IgD-negative memory B cell (primary cell): ENCODE results near the gene TENM3. TPM values are rescaled to one million over a fixed set of nuclear protein-coding genes. Genes with fewer than 3 reads are reported as not detected.

ENCODE experiments used
- H3K27ac Mint-ChIP-seq, 3 donors: one replicate each; pipeline ENCODE4 v1.8.0; 2020 to 2022; ENCODE audit warnings: mild to moderate bottlenecking in 3 of 3, mixed read lengths in 3 of 3, moderate library complexity in 1 of 3
- H3K27me3 Mint-ChIP-seq: one replicate; pipeline ENCODE4 v1.8.0; 2021; ENCODE audit warnings: mixed read lengths
- H3K36me3 Mint-ChIP-seq: one replicate; pipeline ENCODE4 v1.8.0; 2020; ENCODE audit warnings: mild to moderate bottlenecking, mixed read lengths
- H3K4me1 Mint-ChIP-seq, 3 donors: one replicate each; pipeline ENCODE4 v1.8.0; 2020 to 2022; ENCODE audit warnings: mixed read lengths in 3 of 3, mild to moderate bottlenecking in 1 of 3
- H3K4me3 Mint-ChIP-seq, 4 donors: one replicate each; pipeline ENCODE4 v1.8.0; 2020 to 2022; ENCODE audit warnings: mild to moderate bottlenecking in 4 of 4, mixed read lengths in 4 of 4, moderate library complexity in 3 of 4
- H3K9me3 Mint-ChIP-seq, 3 donors: one replicate each; pipeline ENCODE4 v1.8.0; 2020 to 2021; ENCODE audit warnings: mixed read lengths in 3 of 3, mild to moderate bottlenecking in 1 of 3
- polyA plus RNA-seq: library from polyadenylated mRNA; unstranded; fragments of 300-500 nt; fragmentation: Illumina TruSeq; gene quantifications from one replicate; pipeline ENCODE4 v1.2.3, GENCODE V29; 2021

TENM3 gene
- polyA plus RNA-seq, 1 donor from 2014 or later: not detected

DNA sequence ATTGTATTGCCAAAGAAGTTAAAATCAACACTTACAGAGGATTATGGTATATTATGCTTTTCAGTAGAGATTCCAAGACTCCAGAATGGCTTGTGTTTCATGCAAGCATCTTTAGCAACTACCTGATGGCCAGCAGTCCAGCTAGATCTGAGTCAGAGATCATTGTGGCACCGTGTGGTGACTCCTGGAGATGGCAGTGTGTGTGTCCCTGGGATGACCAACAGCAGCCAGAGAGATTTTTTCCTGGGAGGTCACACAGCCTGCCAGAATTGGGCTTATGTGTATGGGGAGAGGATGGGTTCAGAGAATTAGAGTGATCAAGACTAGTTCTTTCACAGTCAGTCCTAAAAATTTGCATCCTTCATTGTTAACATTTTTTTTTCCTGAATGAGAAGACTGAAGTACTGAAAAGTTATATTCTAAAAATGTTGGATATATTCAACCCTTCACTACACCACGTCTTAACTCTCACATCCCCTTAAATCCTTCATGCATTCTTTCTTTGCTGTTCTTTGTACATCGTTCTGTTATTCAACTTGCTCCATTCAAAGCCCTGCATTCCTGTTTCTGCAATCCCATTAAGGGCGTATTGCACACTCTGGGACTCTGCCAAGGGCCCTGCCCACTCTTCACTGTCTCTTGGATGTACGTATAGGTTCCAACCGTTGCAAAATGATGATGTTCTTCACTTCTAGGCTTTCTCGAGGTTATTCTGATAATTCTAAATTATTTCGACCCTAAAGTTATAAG is 12.4 kb downstream of the TENM3 start:
- Mint-ChIP-seq H3K27me3 (no peaks in the 10 kb centered on the region), H3K4me1 (no peaks in the 10 kb centered on the region), H3K9me3 (peaks cover 5 to 9% (median 7%) of the 10 kb centered on the region in 3 donors), H3K36me3 (no peaks in the 10 kb centered on the region), H3K4me3 (no peak overlapping the region), H3K27ac (no peak overlapping the region)

DNA sequence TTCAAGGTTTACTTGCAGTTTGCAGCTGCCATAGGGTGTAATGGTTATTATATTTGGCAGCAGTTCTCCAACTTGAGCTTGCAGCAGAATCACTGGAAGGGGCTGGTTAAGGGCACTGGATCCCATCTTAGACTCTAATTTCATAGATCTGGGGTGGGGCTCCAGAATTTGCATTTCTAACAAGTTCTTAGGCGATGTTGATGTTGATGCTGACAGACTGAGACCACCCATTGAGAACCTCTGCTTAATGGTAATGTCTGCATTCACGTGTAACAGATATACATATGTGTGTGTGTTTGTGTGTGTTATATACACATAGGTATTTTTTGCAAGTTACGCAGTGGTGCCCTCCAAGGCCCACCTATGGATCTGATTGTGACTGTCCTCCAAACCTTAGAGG is 13.8 kb downstream of the TENM3 start:
- no peak overlapping the region for H3K4me3 Mint-ChIP-seq
- no peaks in the 10 kb centered on the region for H3K27me3 Mint-ChIP-seq
- peaks cover 5 to 9% (median 7%) of the 10 kb centered on the region in 3 donors for H3K9me3 Mint-ChIP-seq
- H3K4me1 Mint-ChIP-seq: no peaks in the 10 kb centered on the region
- H3K36me3 Mint-ChIP-seq: no peaks in the 10 kb centered on the region
- H3K27ac Mint-ChIP-seq: no peak overlapping the region

DNA sequence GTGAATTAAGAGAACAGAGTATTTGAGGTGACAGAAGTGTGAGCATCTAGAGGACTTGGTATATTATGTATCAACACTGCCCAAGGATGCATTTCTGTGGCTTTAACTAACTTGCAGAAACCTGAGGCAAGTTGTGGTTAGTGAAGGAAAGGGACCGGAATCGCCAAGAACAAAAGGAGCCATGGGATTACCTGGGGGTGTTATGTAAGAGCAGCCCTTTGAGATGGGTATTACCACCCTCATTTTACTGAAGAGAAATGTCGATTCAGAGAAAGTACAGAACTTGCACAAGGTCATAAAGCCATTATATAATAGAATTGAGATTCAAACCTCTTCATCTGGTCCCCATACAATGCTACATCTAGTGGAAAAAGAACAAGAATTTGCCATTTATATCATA is 14.3 kb downstream of the TENM3 start:
- Mint-ChIP-seq H3K4me1 (no peaks in the 10 kb centered on the region), H3K4me3 (no peak overlapping the region), H3K9me3 (peaks cover 5 to 11% (median 7%) of the 10 kb centered on the region in 3 donors), H3K27ac (no peak overlapping the region), H3K27me3 (no peaks in the 10 kb centered on the region), H3K36me3 (no peaks in the 10 kb centered on the region)

DNA sequence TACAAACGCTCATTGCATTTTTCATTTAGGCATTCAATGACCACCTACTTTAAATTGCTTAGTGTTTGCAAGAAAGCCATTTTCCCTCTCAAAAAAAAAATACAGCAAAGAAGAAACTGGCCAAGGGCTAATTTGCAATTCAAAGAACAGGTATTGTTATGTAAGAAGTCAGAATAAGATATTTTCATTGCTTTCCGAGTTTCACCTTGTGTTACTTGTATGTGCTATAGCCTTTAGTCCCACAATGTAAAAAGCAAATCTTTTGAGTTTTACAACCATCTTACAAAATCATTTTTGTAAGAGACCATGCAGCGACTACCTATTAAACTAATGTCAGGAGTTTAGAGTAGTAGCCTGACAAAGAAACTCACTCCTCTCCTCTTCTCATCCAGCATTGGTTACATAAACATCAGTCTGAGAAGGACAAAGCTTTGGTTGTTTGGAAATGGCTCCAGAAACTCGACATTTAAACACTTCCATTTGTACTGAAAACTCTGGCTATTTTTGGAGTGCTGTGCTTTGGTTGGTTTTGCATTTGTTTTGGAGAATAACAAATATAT is 15.3 kb downstream of the TENM3 start:
- Mint-ChIP-seq H3K36me3 (no peaks in the 10 kb centered on the region), H3K4me3 (no peak overlapping the region), H3K27me3 (no peaks in the 10 kb centered on the region), H3K4me1 (no peaks in the 10 kb centered on the region), H3K27ac (no peak overlapping the region), H3K9me3 (peaks cover 5 to 11% (median 7%) of the 10 kb centered on the region in 3 donors)

DNA sequence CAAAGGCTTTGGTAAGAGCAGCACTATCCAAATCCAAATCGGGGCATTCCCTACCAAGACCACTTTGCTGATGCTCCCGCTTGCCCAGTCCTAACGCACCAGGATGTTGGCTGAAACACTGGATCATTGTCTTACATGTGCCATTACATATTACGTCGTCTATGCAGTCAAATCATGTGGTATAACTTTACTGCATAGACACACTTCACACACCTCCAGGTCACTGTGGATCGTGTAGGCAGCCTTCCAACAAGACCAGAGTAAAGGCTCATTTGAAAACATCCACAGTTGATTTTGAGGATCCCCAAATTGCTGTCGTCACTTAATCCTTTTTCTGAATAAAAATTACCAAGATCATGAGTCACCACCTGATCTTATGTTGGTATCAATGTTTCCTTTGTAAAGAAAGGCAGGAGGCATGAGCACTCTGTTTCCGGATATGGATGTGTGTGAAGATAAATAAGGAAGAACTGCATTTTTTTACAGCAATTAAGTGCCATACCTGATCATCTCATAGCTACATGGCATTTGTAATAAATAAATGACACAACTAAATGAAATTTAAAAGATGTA is 18.5 kb downstream of the TENM3 start:
- Mint-ChIP-seq H3K4me3 (no peak overlapping the region), H3K9me3 (peaks cover 2 to 11% (median 5%) of the 10 kb centered on the region in 3 donors), H3K27me3 (no peaks in the 10 kb centered on the region), H3K27ac (no peak overlapping the region), H3K36me3 (no peaks in the 10 kb centered on the region), H3K4me1 (no peaks in the 10 kb centered on the region)

DNA sequence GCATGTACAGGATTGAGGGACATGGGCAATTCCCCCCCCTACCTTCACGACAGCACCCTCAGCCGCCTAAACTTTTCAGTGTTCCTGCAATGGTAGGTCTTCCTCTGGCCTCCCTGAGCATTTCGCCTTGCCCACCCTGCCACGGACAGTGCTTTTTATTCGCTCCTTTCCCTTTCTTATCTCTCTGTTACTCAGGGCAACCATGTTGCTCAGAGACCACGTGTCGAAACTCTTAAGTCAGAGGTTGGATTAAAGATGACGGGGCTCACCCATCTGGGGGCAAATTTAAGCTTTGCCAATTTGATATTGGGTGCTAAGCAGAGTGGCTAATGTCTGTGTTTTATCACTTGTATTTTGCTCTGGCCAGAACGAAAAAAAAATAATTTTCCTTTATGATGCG is 20.4 kb downstream of the TENM3 start:
- H3K9me3 Mint-ChIP-seq: peaks cover 0 to 7% (median 2%) of the 10 kb centered on the region in 3 donors
- H3K4me1 Mint-ChIP-seq: no peaks in the 10 kb centered on the region
- H3K4me3 Mint-ChIP-seq: no peak overlapping the region
- H3K27me3 Mint-ChIP-seq: no peaks in the 10 kb centered on the region
- H3K27ac Mint-ChIP-seq: no peak overlapping the region
- no peaks in the 10 kb centered on the region for H3K36me3 Mint-ChIP-seq

DNA sequence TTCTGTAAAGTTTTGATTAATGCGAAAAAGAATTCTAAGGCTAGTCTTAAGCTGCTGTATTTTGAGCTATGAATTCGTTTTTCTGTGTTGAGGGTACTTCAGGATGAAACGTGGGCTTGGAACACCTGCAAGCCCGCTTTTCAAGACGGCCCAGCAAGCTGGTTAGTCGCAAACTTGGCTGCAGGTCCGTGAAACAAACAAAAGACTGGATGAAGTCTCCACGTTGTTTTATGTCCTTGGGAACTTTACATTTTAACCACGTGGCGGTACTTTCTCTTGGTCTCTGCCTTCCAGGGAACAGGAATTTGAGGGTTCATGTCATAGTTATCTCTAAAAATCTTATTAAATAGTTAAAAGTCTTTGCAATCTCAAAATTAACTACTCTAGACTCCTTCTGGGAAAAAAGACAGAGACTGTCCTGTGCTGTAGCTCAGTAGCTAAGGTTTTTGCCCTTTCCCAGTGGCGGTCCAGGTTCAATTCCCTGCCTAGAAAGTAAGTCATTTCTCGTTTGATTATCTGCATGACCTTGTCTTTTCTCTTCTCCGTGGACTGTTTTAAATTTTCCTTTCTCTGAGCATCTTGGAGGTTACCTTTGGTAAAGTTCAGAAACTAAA is 21.0 kb downstream of the TENM3 start:
- Mint-ChIP-seq H3K36me3 (no peaks in the 10 kb centered on the region), H3K9me3 (peaks cover 0 to 7% (median 2%) of the 10 kb centered on the region in 3 donors), H3K27ac (no peak overlapping the region), H3K27me3 (no peaks in the 10 kb centered on the region), H3K4me1 (no peaks in the 10 kb centered on the region), H3K4me3 (no peak overlapping the region)

DNA sequence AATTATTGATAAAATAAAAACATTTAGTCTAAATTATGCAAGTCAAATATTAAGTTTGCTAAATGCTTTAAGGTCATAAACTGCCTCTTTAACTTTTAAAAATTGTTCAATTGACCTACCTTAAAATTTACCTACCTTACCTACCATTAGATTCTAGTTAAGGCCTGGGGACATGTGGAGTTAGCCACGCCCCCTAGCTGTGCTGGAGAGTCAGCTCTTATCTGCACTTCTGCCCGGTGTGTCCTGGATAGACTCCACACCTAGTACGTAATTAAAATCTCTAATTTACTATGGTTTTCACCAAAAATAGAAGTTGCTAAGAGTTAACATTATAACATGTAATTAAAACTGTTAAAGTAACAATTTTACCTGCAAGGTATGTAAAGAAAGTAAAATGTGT is 22.7 kb downstream of the TENM3 start:
- H3K27ac Mint-ChIP-seq: no peak overlapping the region
- H3K9me3 Mint-ChIP-seq: peaks cover 0 to 3% (median 0%) of the 10 kb centered on the region in 3 donors

DNA sequence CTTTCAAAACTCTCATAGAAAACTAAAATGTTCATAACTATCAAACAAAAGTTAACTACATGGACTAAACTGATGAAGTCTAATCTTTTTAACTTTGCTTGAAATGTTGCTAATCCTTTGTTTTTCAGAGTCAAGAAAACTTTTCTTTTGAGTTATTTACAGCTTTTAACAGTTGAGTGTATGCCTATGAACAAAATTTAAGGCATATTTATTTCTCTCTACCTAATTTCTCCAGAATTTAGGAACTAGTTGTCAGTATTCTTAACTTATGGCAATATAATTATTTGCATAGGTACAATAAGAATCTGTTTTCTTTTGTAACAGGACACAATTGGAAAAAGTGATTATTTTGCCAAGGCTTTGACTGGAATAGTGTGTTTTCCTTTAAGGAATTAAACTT is 23.8 kb downstream of the TENM3 start:
- peaks cover 0 to 2% (median 1%) of the 10 kb centered on the region in 3 donors for H3K9me3 Mint-ChIP-seq
- no peak overlapping the region for H3K27ac Mint-ChIP-seq
- no peak overlapping the region for H3K4me3 Mint-ChIP-seq
- H3K4me1 Mint-ChIP-seq: peaks cover 0 to under 1% (median 0%) of the 10 kb centered on the region in 3 donors
- H3K27me3 Mint-ChIP-seq: no peaks in the 10 kb centered on the region
- no peaks in the 10 kb centered on the region for H3K36me3 Mint-ChIP-seq

More for the DNA sequence above, 22.7 kb downstream of the TENM3 start:
- H3K36me3 Mint-ChIP-seq: no peaks in the 10 kb centered on the region
- H3K4me1 Mint-ChIP-seq: no peaks in the 10 kb centered on the region
- no peaks in the 10 kb centered on the region for H3K27me3 Mint-ChIP-seq
- H3K4me3 Mint-ChIP-seq: no peak overlapping the region

DNA sequence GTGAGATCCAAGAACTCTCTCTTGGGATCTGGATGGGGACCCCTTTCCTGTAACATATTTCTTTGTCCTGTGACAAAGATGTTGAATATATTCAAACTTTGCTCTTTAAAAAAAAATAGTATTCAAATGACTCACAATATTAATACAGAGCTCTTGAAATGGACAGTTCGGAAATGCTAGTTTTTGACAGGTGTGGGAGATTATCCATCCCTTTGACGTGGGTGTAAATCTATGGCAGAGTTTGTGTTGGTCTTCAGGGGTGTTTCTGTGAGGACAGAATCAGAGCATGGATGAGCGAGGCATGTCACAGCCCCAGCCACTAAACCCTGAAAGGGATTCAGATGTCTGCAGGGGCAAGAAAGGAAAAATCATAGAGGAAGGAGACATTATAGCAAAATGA is 25.8 kb downstream of the TENM3 start:
- Mint-ChIP-seq H3K36me3 (peaks cover 1% of the 10 kb centered on the region), H3K9me3 (peaks cover 0 to 6% (median 4%) of the 10 kb centered on the region in 3 donors), H3K27me3 (no peaks in the 10 kb centered on the region)

DNA sequence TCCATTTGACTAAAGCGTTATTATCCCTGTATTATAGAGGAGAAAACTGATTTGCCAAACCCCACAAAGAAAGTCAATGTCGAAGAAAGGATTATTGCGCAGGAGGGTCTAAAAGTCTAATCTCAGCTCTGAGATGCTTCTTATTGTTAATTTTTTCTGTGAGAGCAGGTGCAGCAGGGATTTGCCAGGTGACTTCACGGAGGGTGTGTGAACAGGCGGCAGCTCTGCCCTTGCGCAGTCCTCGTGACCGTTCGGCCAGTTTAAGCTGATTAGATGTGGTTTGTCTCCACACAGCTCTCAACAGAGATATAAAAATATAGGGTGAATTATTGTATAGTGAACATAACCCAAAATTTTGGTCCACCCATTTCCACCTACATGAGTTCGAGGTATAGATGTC is 28.5 kb downstream of the TENM3 start:
- peaks cover 0 to 1% (median 0%) of the 10 kb centered on the region in 3 donors for H3K4me1 Mint-ChIP-seq

More for the DNA sequence above, 25.8 kb downstream of the TENM3 start:
- H3K4me1 Mint-ChIP-seq: peaks cover 0 to 1% (median 0%) of the 10 kb centered on the region in 3 donors
- no peak overlapping the region for H3K27ac Mint-ChIP-seq
- H3K4me3 Mint-ChIP-seq: no peak overlapping the region

DNA sequence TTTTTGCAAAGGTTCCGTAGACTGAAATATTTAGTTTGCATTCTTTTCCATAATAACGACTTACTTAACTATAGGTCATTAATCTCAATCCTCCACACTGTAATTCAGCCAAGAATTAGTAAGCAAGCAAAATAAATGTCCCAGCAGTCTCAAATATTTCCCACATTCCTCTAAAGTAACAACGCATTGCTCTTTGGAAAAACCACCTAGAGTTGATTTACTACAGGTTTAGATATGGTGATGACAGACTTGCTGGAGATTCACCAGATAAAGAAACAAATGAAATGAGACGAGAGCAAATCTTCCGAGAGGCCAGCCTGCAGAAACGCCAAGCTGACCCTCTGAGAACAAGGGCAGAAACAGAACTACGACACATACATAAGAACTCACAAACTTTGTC is 28.9 kb downstream of the TENM3 start:
- Mint-ChIP-seq H3K9me3 (peaks cover 0 to 6% (median 4%) of the 10 kb centered on the region in 3 donors), H3K27me3 (no peaks in the 10 kb centered on the region), H3K36me3 (peaks cover 1% of the 10 kb centered on the region), H3K4me1 (peaks cover 0 to 1% (median 0%) of the 10 kb centered on the region in 3 donors), H3K27ac (no peak overlapping the region), H3K4me3 (no peak overlapping the region)

More for the DNA sequence above, 28.5 kb downstream of the TENM3 start:
- H3K36me3 Mint-ChIP-seq: peaks cover 1% of the 10 kb centered on the region
- H3K4me3 Mint-ChIP-seq: no peak overlapping the region
- H3K27me3 Mint-ChIP-seq: no peaks in the 10 kb centered on the region
- no peak overlapping the region for H3K27ac Mint-ChIP-seq
- peaks cover 0 to 6% (median 4%) of the 10 kb centered on the region in 3 donors for H3K9me3 Mint-ChIP-seq

DNA sequence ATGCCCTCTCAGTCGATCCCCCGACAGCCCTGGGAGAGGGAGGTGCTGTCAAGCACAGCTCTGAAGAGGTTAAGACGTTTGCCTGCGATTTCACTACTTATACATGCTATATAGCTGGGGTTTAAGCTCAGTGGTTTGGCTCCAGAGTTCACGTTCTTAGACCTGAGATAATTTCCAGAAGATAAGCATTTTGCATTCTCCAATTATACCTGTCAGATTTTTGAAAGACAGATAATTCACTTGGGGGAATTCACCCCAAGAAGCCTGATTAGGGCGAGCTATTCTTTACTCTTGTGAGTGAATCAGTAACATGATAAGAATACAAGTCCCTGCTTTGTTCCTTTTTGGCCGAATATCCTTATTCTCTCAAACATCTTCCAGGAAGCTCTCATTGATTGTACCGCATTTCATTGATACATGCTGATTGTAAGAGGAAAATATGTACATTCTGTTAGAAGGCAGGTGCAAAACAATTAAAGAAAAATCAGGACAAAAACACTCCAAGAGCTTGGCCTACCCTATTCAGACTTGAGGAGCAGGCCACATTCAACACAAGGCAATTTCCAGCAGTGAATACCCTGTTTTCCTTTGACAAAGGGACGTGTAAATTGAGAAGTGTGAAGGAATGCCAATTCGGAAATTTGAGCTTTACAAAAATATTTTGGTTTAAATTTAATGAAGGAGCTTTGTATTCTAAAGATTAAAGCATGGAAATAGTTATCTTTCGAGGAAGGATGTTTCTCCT is 30.2 kb downstream of the TENM3 start:
- H3K9me3 Mint-ChIP-seq: peaks cover 0 to 6% (median 4%) of the 10 kb centered on the region in 3 donors
- peaks cover 1% of the 10 kb centered on the region for H3K36me3 Mint-ChIP-seq
- H3K27me3 Mint-ChIP-seq: no peaks in the 10 kb centered on the region
- H3K4me1 Mint-ChIP-seq: peaks cover 0 to 1% (median 0%) of the 10 kb centered on the region in 3 donors
- H3K4me3 Mint-ChIP-seq: no peak overlapping the region
- H3K27ac Mint-ChIP-seq: no peak overlapping the region

DNA sequence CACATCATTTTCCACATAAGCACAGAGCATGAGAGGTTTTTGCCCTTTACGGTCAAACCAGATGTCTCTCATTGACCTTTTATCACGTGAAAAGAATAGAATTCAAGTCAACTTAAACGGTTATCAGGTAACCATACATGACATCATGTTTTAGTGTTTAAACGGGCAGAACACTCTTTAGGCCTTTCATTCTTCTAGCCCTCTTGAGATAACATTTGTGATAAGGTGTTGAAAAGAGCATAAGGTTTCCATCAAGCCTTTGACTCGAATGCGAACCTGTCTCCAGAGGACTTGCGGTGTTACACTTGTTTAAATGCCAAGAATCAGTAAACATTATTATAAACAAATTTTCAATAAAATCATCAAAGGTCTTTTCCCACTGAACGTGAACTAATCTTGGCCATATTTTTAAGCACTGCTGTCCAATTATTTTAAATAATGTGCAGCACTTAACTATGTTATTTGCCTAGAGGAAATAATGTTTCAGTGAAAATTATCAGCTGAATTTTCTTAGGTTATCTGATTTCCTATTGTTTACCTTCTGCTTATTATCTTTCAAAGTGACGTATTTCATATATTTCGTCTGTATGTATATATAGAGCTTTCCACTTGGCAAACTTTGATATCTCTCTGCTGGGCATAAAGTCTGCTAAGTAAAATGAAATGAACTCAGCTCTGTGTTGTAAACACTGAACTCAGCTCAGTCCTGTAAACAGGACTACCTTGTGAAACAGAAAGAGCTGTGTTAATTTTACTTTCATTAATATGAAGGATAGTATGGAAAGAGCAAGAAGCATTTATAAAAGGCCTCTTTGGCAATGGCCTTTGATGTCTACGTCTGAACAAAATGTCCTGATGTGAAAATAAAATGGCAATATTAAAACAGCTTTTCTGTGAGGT is 33.3 kb downstream of the TENM3 start:
- Mint-ChIP-seq H3K27ac (no peak overlapping the region), H3K9me3 (peaks cover 0 to 6% (median 4%) of the 10 kb centered on the region in 3 donors), H3K27me3 (no peaks in the 10 kb centered on the region), H3K36me3 (peaks cover 1% of the 10 kb centered on the region), H3K4me1 (peaks cover 0 to 1% (median 0%) of the 10 kb centered on the region in 3 donors), H3K4me3 (no peak overlapping the region)
